ENCODE measurements around the gene ZBTB43.

DNA sequence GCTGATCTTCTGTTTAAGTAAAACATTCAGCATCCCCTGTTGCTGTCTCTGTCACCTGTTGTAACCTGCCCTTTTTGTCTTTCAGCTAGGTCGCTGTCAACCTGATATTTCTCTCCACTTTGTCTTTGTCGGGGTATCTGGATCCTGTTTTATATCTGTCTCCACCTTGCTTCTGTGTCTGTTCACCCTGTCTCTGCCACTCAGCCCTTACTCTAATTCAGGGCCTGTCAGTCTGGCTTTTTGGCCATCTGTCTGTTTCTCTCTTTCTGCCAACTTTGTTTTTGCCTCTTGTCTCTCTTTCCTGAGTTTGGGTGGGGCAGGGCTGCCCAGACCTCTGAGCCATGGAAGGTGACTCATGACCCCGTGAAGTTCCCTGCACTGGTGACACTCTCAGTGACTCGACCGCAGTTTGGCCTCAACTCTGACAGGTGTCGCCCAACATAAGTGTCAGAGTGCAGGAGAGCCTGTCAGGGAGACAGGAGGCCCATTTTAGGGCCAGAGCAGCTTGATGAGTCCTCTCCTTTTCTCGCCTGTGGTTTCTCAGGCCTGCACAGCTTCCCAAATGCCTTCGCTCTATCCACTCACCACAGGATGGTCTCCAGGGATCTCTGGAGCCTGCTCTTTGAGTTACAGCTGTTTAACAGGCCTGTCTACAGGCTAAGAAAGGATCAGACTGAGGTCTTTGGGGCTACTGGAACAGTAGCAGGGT is 868 bp downstream of the ZBTB43 start:
- TF ChIP-seq CTCF (IDR thresholded peaks at IDR 0.05 in 8 of 11, conservative IDR thresholded peaks at IDR 0.05 in 3 of 11) (no peak), POLR2A (IDR thresholded peaks at IDR 0.05) (no peak)

All from spleen (tissue), 7 donors.